ENCODE results near the gene PNMT. TPM values are rescaled to one million over a fixed set of nuclear protein-coding genes. Genes with fewer than 3 reads are reported as not detected.

PNMT gene
- total and polyA plus RNA-seq, 2 of the 8 experiments (the other 6 are each of a cell fraction or from before 2014, with no cell fraction given) = 5.6 to 10.9 TPM

- TF ChIP-seq KDM4A (IDR thresholded peaks at IDR 0.05; ENCODE audit: low read depth, low read length, severe bottlenecking) = no peak
- no peak for TF ChIP-seq KDM1A (IDR thresholded peaks at IDR 0.05; ENCODE audit: borderline replicate concordance, low read length)
- TF ChIP-seq RXRA (IDR thresholded peaks at IDR 0.05; ENCODE audit: insufficient read depth, low read depth, low read length) = no peak
- TF ChIP-seq RNF2 (IDR thresholded peaks at IDR 0.05; ENCODE audit: borderline replicate concordance, low read depth, low read length, missing control alignments, poor library complexity, severe bottlenecking) = no peak
- TF ChIP-seq YY1 (IDR thresholded peaks at IDR 0.05; ENCODE audit: low read depth, low read length) = 0 out of 2 replicates have a peak, but pooled peaks have one; percentile 76
- peak; percentile 52; the same call in 1 of the 2 replicates for TF ChIP-seq SP4 (IDR thresholded peaks at IDR 0.05; ENCODE audit: low read length)
- TF ChIP-seq CHD7 (IDR thresholded peaks at IDR 0.05; ENCODE audit: insufficient replicate concordance, low read length) = no peak
- no peak for TF ChIP-seq USF2 (IDR thresholded peaks at IDR 0.05; ENCODE audit: low read length)
These were observed 46.5 kb upstream of the PNMT start (continued) for GRCh38 chr17:39621523-39622379.
